ENCODE data around the gene SLC10A4.

SLC10A4 gene

GRCh38 chr4:48484494-48485168 lies 1.5 kb downstream of the SLC10A4 start:
- peak; percentile 57 for DNase-seq (ENCODE audit: low spot score)

GRCh38 chr4:48489683-48490011 lies 6.5 kb downstream of the SLC10A4 start:
- no peak for DNase-seq (ENCODE audit: low spot score)

- no peak for DNase-seq (ENCODE audit: low spot score)
Measured at GRCh38 chr4:48490012-48490679, 7.0 kb downstream of the SLC10A4 start, which contains the start of gene ZAR1. Gene ZAR1 (plus strand): TSS chr4:48490252. CDS start chr4:48490292, 40 bp downstream.

- no peak for DNase-seq (ENCODE audit: low spot score)
Measured at GRCh38 chr4:48490680-48491513, 7.8 kb downstream of the SLC10A4 start.

GRCh38 chr4:48491514-48492176 lies 8.5 kb downstream of the SLC10A4 start:
- no peak for DNase-seq (ENCODE audit: low spot score)

GRCh38 chr4:48493452-48494100 lies 10.4 kb downstream of the SLC10A4 start:
- DNase-seq (ENCODE audit: low spot score), result no peak

- no peak for DNase-seq (ENCODE audit: low spot score)
Measured at GRCh38 chr4:48495941-48496340, 12.8 kb downstream of the SLC10A4 start.

GRCh38 chr4:48498895-48499294 lies 15.8 kb downstream of the SLC10A4 start:
- DNase-seq (ENCODE audit: low spot score), result no peak

GRCh38 chr4:48499551-48500066 lies 16.5 kb downstream of the SLC10A4 start:
- DNase-seq (ENCODE audit: low spot score), result no peak

- no peak for DNase-seq (ENCODE audit: low spot score)
Measured at GRCh38 chr4:48503233-48504025, 20.3 kb downstream of the SLC10A4 start.

GRCh38 chr4:48504026-48504330 lies 20.8 kb downstream of the SLC10A4 start:
- DNase-seq (ENCODE audit: low spot score), result no peak

GRCh38 chr4:48504352-48504751 lies 21.2 kb downstream of the SLC10A4 start:
- DNase-seq (ENCODE audit: low spot score), result no peak

GRCh38 chr4:48506716-48507115 lies 23.6 kb downstream of the SLC10A4 start:
- DNase-seq (ENCODE audit: low spot score), result no peak

GRCh38 chr4:48509543-48509942 lies 26.4 kb downstream of the SLC10A4 start:
- no peak for DNase-seq (ENCODE audit: low spot score)

GRCh38 chr4:48518143-48518542 lies 35.0 kb downstream of the SLC10A4 start:
- DNase-seq (ENCODE audit: low spot score), result no peak

GRCh38 chr4:48526406-48526805 lies 43.3 kb downstream of the SLC10A4 start:
- DNase-seq (ENCODE audit: low spot score), result no peak

GRCh38 chr4:48538358-48538757 lies 55.2 kb downstream of the SLC10A4 start:
- DNase-seq (ENCODE audit: low spot score), result no peak

Data from SK-N-DZ (cell line).